ENCODE results near the gene SIVA1. TPM values are rescaled to one million over a fixed set of nuclear protein-coding genes. Genes with fewer than 3 reads are reported as not detected.

Gene SIVA1
- total RNA-seq, 2 donors from 2014 or later = 82.5 to 87.3 TPM

DNA sequence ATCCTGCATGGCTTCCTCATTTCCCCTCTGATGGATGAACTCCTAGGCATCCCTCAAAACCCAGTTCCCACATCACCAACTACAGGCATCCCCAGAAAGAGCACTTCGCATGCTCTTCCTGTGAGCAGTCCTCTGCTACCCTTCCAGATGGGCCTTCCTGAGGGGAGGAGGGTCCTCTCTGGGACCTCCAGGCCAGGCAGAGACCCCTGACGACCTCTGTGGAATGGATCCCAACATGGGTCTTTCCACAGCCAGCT, 40.7 kb downstream of the SIVA1 start:
- H3K9me3 ChIP-seq (ENCODE audit: control insufficient read depth, low read length) = no peaks in the 10 kb centered on the region
- WGBS, 2 experiments (ENCODE audit: insufficient coverage in 1 of 2, insufficient read length in 1 of 2) = 40 to 88% methylated on average over 1 to 2 of the region's 2 CpGs
- TF ChIP-seq, protein P1, sequence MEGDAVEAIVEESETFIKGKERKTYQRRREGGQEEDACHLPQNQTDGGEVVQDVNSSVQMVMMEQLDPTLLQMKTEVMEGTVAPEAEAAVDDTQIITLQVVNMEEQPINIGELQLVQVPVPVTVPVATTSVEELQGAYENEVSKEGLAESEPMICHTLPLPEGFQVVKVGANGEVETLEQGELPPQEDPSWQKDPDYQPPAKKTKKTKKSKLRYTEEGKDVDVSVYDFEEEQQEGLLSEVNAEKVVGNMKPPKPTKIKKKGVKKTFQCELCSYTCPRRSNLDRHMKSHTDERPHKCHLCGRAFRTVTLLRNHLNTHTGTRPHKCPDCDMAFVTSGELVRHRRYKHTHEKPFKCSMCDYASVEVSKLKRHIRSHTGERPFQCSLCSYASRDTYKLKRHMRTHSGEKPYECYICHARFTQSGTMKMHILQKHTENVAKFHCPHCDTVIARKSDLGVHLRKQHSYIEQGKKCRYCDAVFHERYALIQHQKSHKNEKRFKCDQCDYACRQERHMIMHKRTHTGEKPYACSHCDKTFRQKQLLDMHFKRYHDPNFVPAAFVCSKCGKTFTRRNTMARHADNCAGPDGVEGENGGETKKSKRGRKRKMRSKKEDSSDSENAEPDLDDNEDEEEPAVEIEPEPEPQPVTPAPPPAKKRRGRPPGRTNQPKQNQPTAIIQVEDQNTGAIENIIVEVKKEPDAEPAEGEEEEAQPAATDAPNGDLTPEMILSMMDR (conservative IDR thresholded peaks at IDR 0.05) = no peak

DNA sequence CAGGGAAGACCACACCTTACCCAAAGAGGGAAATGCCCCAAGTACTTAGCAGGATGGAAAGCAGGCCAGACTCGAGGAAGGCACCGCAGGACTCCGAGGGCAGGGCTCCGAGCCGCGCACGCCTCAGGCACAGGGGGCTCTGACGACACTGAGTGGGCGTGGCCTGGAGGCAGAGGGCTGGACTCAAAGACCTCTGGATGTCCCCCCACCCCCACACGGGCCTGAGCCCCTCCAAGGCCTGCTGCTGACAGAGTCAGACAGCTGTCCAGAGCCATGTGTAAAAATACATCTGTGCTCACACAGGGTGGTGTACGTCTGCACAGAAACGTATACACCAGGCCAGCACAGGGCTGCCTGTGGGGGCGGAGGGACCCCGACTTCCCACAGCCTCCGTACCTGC, 41.2 kb downstream of the SIVA1 start:
- no peaks in the 10 kb centered on the region for H3K27me3 ChIP-seq (ENCODE audit: control insufficient read depth, insufficient read depth, low read length, poor library complexity, severe bottlenecking)
- Mint-ChIP-seq H3K27ac (peak overlapping the region; percentile 82), H3K36me3 (ENCODE audit: low read depth) (peaks cover 10% of the 10 kb centered on the region), H3K9me3 (no peaks in the 10 kb centered on the region), H3K27me3 (ENCODE audit: insufficient read depth) (peaks cover 20% of the 10 kb centered on the region), H3K4me3 (peak overlapping the region; percentile 76), H3K4me1 (peaks cover 22% of the 10 kb centered on the region)
- no peaks in the 10 kb centered on the region for H3K9me3 ChIP-seq (ENCODE audit: control insufficient read depth, low read length)
- peak overlapping the region; percentile 87 for H3K4me3 ChIP-seq (ENCODE audit: low read length)
- peak; percentile 85 for DNase-seq
- peaks cover 4% of the 10 kb centered on the region for H3K36me3 ChIP-seq (ENCODE audit: control insufficient read depth, insufficient read depth, low read length)
- H3K9ac ChIP-seq (ENCODE audit: extremely low read depth, low read length, poor library complexity, severe bottlenecking) = peak overlapping the region; percentile 57
- no peak overlapping the region for H3K27ac ChIP-seq (ENCODE audit: low read depth, low read length)
- TF ChIP-seq, protein P1 (conservative IDR thresholded peaks at IDR 0.05) = no peak
- peaks cover 17% of the 10 kb centered on the region for H3K4me1 ChIP-seq (ENCODE audit: control insufficient read depth, insufficient read depth, low read length)
- WGBS, 2 experiments (ENCODE audit: insufficient coverage in 1 of 2, insufficient read length in 1 of 2) = 39 to 47% methylated on average over 14 to 15 of the region's 15 CpGs

More for the DNA sequence above, 40.7 kb downstream of the SIVA1 start:
- Histone ChIP-seq H3K9ac (ENCODE audit: extremely low read depth, low read length, poor library complexity, severe bottlenecking) (peak overlapping the region; percentile 12), H3K4me3 (ENCODE audit: low read length) (peak overlapping the region; percentile 87), H3K36me3 (ENCODE audit: control insufficient read depth, insufficient read depth, low read length) (peaks cover 4% of the 10 kb centered on the region), H3K27me3 (ENCODE audit: control insufficient read depth, insufficient read depth, low read length, poor library complexity, severe bottlenecking) (no peaks in the 10 kb centered on the region), H3K27ac (ENCODE audit: low read depth, low read length) (no peak overlapping the region), H3K4me1 (ENCODE audit: control insufficient read depth, insufficient read depth, low read length) (peaks cover 17% of the 10 kb centered on the region)
- H3K27me3 Mint-ChIP-seq (ENCODE audit: insufficient read depth) = peaks cover 15% of the 10 kb centered on the region
- peak overlapping the region; percentile 74 for H3K27ac Mint-ChIP-seq
- no peak for DNase-seq
- peak overlapping the region; percentile 76 for H3K4me3 Mint-ChIP-seq
- no peaks in the 10 kb centered on the region for H3K9me3 Mint-ChIP-seq
- peaks cover 21% of the 10 kb centered on the region for H3K4me1 Mint-ChIP-seq
- peaks cover 10% of the 10 kb centered on the region for H3K36me3 Mint-ChIP-seq (ENCODE audit: low read depth)

DNA sequence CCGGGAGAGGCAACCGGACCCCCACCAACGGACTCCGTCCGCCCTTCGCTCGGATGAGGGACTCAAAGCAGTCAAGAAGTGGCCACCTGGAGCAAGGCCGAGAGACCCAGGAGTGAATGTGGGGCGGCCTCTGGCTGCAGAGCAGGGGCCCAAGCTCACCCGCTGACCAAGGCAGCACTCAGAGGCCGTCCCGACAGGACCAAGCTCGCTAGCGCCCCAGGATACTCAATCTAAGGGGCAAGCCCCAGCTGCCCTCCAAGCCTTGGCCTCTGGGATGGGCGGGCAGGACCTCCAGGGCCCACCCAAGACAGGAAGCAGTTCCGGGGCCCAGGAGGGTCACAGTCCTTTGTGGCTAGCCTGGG, 41.7 kb downstream of the SIVA1 start:
- WGBS, 2 experiments (ENCODE audit: insufficient coverage in 1 of 2, insufficient read length in 1 of 2) = 16 to 26% methylated on average over 8 to 16 of the region's 16 CpGs
- H3K27me3 ChIP-seq (ENCODE audit: control insufficient read depth, insufficient read depth, low read length, poor library complexity, severe bottlenecking) = no peaks in the 10 kb centered on the region
- TF ChIP-seq, protein P1 (conservative IDR thresholded peaks at IDR 0.05) = no peak
- H3K9ac ChIP-seq (ENCODE audit: extremely low read depth, low read length, poor library complexity, severe bottlenecking) = peak overlapping the region; percentile 57
- peaks cover 24% of the 10 kb centered on the region for H3K27me3 Mint-ChIP-seq (ENCODE audit: insufficient read depth)
- H3K4me1 ChIP-seq (ENCODE audit: control insufficient read depth, insufficient read depth, low read length) = peaks cover 17% of the 10 kb centered on the region
- H3K36me3 Mint-ChIP-seq (ENCODE audit: low read depth) = peaks cover 10% of the 10 kb centered on the region
- H3K36me3 ChIP-seq (ENCODE audit: control insufficient read depth, insufficient read depth, low read length) = peaks cover 4% of the 10 kb centered on the region
- H3K4me3 Mint-ChIP-seq = peak overlapping the region; percentile 76
- H3K4me1 Mint-ChIP-seq = peaks cover 27% of the 10 kb centered on the region
- peak overlapping the region; percentile 82 for H3K27ac Mint-ChIP-seq
- no peaks in the 10 kb centered on the region for H3K9me3 ChIP-seq (ENCODE audit: control insufficient read depth, low read length)
- H3K27ac ChIP-seq (ENCODE audit: low read depth, low read length) = no peak overlapping the region
- peak; percentile 76 for DNase-seq
- H3K4me3 ChIP-seq (ENCODE audit: low read length) = peak overlapping the region; percentile 87
- H3K9me3 Mint-ChIP-seq = no peaks in the 10 kb centered on the region

Measured in endodermal cell (in vitro differentiated cells).